ENCODE results near the gene ZNF831.

- TF ChIP-seq CTCF (IDR thresholded peaks at IDR 0.05): no peak
- TF ChIP-seq POLR2AphosphoS5 (IDR thresholded peaks at IDR 0.05): no peak
- TF ChIP-seq EP300 (IDR thresholded peaks at IDR 0.05; ENCODE audit: low read depth): no peak
- TF ChIP-seq POLR2A (IDR thresholded peaks at IDR 0.05): no peak
Measured at GRCh38 chr20:59152559-59153354, 10.9 kb upstream of the ZNF831 start.
